ENCODE data around the gene TK1.

Gene TK1

GRCh38 chr17:78196716-78197115, 9.9 kb upstream of the TK1 start:
- no peak for TF ChIP-seq CTCF (IDR thresholded peaks at IDR 0.05; ENCODE audit: control insufficient read depth, insufficient read depth, low read depth, low read length, missing control alignments)
- H3K4me3 ChIP-seq (ENCODE audit: control insufficient read depth, low read depth, low read length) = no peak overlapping the region

DNA sequence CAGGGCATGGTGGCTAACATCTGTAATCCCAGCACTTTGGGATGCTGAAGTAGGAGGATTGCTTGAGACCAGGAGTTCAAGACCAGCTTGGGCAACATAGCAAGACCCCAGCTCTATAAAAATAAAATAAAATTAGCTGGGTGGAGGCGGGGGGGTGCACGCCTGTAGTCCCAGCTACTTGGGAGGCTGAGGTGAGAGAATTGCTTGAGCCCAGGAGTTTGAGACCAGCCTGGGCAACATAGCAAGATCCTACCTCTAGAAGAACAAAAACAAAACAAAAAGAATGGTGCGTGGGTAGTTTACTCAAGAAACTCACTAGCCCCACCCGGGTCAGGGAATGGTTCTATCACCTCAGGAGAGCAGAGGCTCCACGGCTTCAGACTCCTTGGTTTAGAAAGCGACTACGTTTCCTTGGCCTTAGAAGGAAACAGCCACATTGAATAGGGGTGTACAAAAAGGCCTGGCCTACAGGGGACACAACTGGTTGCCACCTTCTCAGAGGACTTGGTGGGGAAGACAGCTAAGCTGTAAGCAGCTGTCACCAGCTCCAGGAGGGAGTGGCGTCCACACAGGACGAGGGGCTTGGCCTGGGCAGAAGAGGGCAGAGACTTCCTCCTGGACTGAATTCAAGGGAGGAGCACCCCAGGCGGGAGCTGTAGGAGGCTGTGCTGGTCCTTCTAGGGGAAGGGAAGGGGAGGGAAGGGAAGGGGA, 716 bp downstream of the TK1 start:
- H3K4me3 ChIP-seq (ENCODE audit: control insufficient read depth, low read depth, low read length) = peak overlapping the region; percentile 97
- TF ChIP-seq CTCF (IDR thresholded peaks at IDR 0.05; ENCODE audit: control insufficient read depth, insufficient read depth, low read depth, low read length, missing control alignments) = no peak
- no peak for DNase-seq (ENCODE audit: low read depth)

More at GRCh38 chr17:78196716-78197115, 9.9 kb upstream of the TK1 start:
- DNase-seq (ENCODE audit: low read depth) = no peak

GRCh38 chr17:78184868-78185267, 2.0 kb downstream of the TK1 start:
- H3K4me3 ChIP-seq (ENCODE audit: control insufficient read depth, low read depth, low read length) = no peak overlapping the region
- TF ChIP-seq CTCF (IDR thresholded peaks at IDR 0.05; ENCODE audit: control insufficient read depth, insufficient read depth, low read depth, low read length, missing control alignments) = no peak
- no peak for DNase-seq (ENCODE audit: low read depth)

DNA sequence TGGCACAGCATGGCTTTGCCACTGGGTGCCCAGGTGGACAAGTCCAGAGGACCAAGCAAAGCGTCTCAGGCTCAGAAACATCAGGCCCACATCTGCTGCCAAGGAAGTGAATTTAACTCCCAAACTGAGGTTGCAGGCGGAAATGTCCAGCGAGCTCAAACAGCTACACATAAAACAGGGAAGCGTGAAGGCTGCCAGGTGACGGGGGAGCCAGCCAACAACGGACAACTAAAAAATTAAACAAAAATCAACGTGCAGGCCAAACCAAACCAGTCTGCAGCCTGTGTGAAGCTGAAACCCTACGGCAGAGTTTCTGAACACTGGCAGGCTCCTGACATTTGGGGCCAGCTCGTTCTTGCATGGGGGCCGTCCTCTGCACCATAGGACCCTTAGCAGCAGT, 2.5 kb downstream of the TK1 start:
- TF ChIP-seq CTCF (IDR thresholded peaks at IDR 0.05; ENCODE audit: control insufficient read depth, insufficient read depth, low read depth, low read length, missing control alignments) = no peak
- DNase-seq (ENCODE audit: low read depth) = no peak
- no peak overlapping the region for H3K4me3 ChIP-seq (ENCODE audit: control insufficient read depth, low read depth, low read length)

- TF ChIP-seq CTCF (IDR thresholded peaks at IDR 0.05; ENCODE audit: control insufficient read depth, insufficient read depth, low read depth, low read length, missing control alignments) = no peak
- no peak for DNase-seq (ENCODE audit: low read depth)
- no peak overlapping the region for H3K4me3 ChIP-seq (ENCODE audit: control insufficient read depth, low read depth, low read length)
Observed at GRCh38 chr17:78183916-78184315, 2.9 kb downstream of the TK1 start.

GRCh38 chr17:78182504-78182903, 4.3 kb downstream of the TK1 start:
- no peak for TF ChIP-seq CTCF (IDR thresholded peaks at IDR 0.05; ENCODE audit: control insufficient read depth, insufficient read depth, low read depth, low read length, missing control alignments)
- DNase-seq (ENCODE audit: low read depth) = no peak
- no peak overlapping the region for H3K4me3 ChIP-seq (ENCODE audit: control insufficient read depth, low read depth, low read length)
